H1 (cell line): Measurements from ENCODE around the gene HDDC3. TPM values are rescaled to one million over a fixed set of nuclear protein-coding genes. Genes with fewer than 3 reads are reported as not detected.
A peak's percentile ranks its signal among the peaks of the same experiment; 100 is the strongest.

Source experiments
- ATF2 ChIP-seq: IDR thresholded peaks from 2 replicates; pipeline ENCODE4 v1.6.1; 2012; ENCODE audit warnings: low read length, inconsistent platforms
- ATF3 ChIP-seq: IDR thresholded peaks from 2 replicates; pipeline ENCODE4 v1.6.1; 2011; ENCODE audit warnings: low read depth, mild to moderate bottlenecking, low read length; ENCODE audit not compliant: insufficient read depth
- CHD2 ChIP-seq: IDR thresholded peaks from 2 replicates; pipeline ENCODE4 v1.6.1; 2012; ENCODE audit warnings: low read length, improper control_type of control experiment
- CTBP2 ChIP-seq: IDR thresholded peaks from 2 replicates; pipeline ENCODE4 v1.7.0; 2011; ENCODE audit warnings: borderline replicate concordance, mild to moderate bottlenecking, moderate library complexity, mixed read lengths, low read length; ENCODE audit not compliant: insufficient read depth, insufficient read length
- FOSL1 ChIP-seq: IDR thresholded peaks from 2 replicates; pipeline ENCODE4 v1.6.1; 2011; ENCODE audit warnings: mild to moderate bottlenecking, low read depth, low read length, moderate library complexity; ENCODE audit not compliant: insufficient read depth
- GABPA ChIP-seq: IDR thresholded peaks from 2 replicates; pipeline ENCODE4 v1.6.1; 2011; ENCODE audit warnings: mild to moderate bottlenecking, low read length, moderate library complexity, borderline replicate concordance; ENCODE audit not compliant: insufficient read depth
- HDAC6 ChIP-seq: IDR thresholded peaks from one replicate; pipeline ENCODE4 v1.7.1; 2012; ENCODE audit warnings: low read depth, mild to moderate bottlenecking, inconsistent platforms, low read length, moderate library complexity
- JUN ChIP-seq: IDR thresholded peaks from 2 replicates; pipeline ENCODE4 v1.6.1; 2011; ENCODE audit warnings: low read depth, mild to moderate bottlenecking, improper control_type of control experiment, low read length
- KDM4A ChIP-seq: IDR thresholded peaks from one replicate; pipeline ENCODE4 v1.7.1; 2012; ENCODE audit warnings: low read depth, mild to moderate bottlenecking, moderate library complexity, low read length, inconsistent platforms; ENCODE audit not compliant: severe bottlenecking
- PHF8 ChIP-seq: fragments of 200-600 bp; sonication (generic); conservative IDR thresholded peaks from 2 replicates; pipeline ENCODE4 v1.7.1; 2012; ENCODE audit warnings: low read depth, mild to moderate bottlenecking, inconsistent platforms, low read length, moderate library complexity
- POLR2A ChIP-seq, 2 experiments: IDR thresholded peaks; 1 replicate in 1 of 2; 2 replicates in 1 of 2; pipeline ENCODE4 v1.6.1; 2011; ENCODE audit warnings: low read depth in 2 of 2, low read length in 2 of 2, mild to moderate bottlenecking in 2 of 2; ENCODE audit errors: control extremely low read depth in 1 of 2
- POLR2AphosphoS5 ChIP-seq: IDR thresholded peaks from 2 replicates; pipeline ENCODE4 v1.6.1; 2011; ENCODE audit warnings: low read depth, low read length
- RFX5 ChIP-seq: IDR thresholded peaks from 2 replicates; pipeline ENCODE4 v1.6.1; 2011; ENCODE audit warnings: low read depth, low read length, improper control_type of control experiment, borderline replicate concordance
- SAP30 ChIP-seq: fragments of 300-600 bp; sonication (generic); IDR thresholded peaks from 2 replicates; pipeline ENCODE4 v1.7.1; 2012; ENCODE audit warnings: low read length, moderate library complexity, mild to moderate bottlenecking, inconsistent platforms; ENCODE audit not compliant: insufficient read depth, insufficient replicate concordance
- SIRT6 ChIP-seq: IDR thresholded peaks from one replicate; pipeline ENCODE4 v1.7.1; 2012; ENCODE audit warnings: low read length, inconsistent platforms
- SP1 ChIP-seq: IDR thresholded peaks from 2 replicates; pipeline ENCODE4 v1.6.1; 2011; ENCODE audit warnings: low read depth, low read length
- SP4 ChIP-seq: IDR thresholded peaks from 2 replicates; pipeline ENCODE4 v1.6.1; 2012; ENCODE audit warnings: low read length, inconsistent platforms
- SRF ChIP-seq: IDR thresholded peaks from 2 replicates; pipeline ENCODE4 v1.6.1; 2011; ENCODE audit warnings: mild to moderate bottlenecking, low read depth, low read length, moderate library complexity
- SUZ12 ChIP-seq: fragments of 200-600 bp; sonication (generic); IDR thresholded peaks from 2 replicates; pipeline ENCODE4 v1.6.1; 2012; ENCODE audit warnings: mild to moderate bottlenecking, inconsistent platforms, low read length, moderate library complexity, mixed read lengths
- TCF12 ChIP-seq: IDR thresholded peaks from 2 replicates; pipeline ENCODE4 v1.6.1; 2011; ENCODE audit warnings: low read depth, mild to moderate bottlenecking, low read length
- USF2 ChIP-seq: IDR thresholded peaks from 2 replicates; pipeline ENCODE4 v1.6.1; 2011; ENCODE audit warnings: low read length, improper control_type of control experiment
- polyA plus RNA-seq, 7 experiments: library from polyadenylated mRNA; depleted of rRNA in 3 of 7; stranded (reverse) in 5 of 7; unstranded in 2 of 7; fragments of >200 nt in 5 of 7; fragments of 200-250 nt in 2 of 7; gene quantifications; 1 replicate in 5 of 7; 2 replicates in 1 of 7; 4 replicates in 1 of 7; pipeline versions ENCODE4 v1.2.1 to v1.2.3, GENCODE V29; 2011 to 2013; ENCODE audit warnings: missing spikeins in 2 of 7, mixed read lengths in 2 of 7
- total RNA-seq: library from RNA; stranded (reverse); fragmentation: NEBNext Ultra II Directional; extraction: Animal tissue kit (Norgen Biotek cat#: 25700); gene quantifications from 2 replicates; pipeline ENCODE4 v1.2.1, GENCODE V29; 2021

The HDDC3 gene
- total and polyA plus RNA-seq, 2 of the 8 experiments (the other 6 are each of a cell fraction or from before 2014, with no cell fraction given) = 16.3 to 16.5 TPM

GRCh38 chr15:90903733-90904536 is 28.4 kb downstream of the HDDC3 start (continued):
- 0 out of 2 replicates have a peak, but pooled peaks have one; percentile 60 for TF ChIP-seq GABPA
- no peak for TF ChIP-seq FOSL1
- TF ChIP-seq POLR2A (IDR thresholded peaks at IDR 0.05; ENCODE audit: control extremely low read depth in 1 of 2, low read depth in 2 of 2, low read length in 2 of 2) = no peak; a peak in 1 of 3 replicates
- TF ChIP-seq SIRT6 = no peak
- no peak for TF ChIP-seq POLR2AphosphoS5
- no peak for TF ChIP-seq SRF
- TF ChIP-seq TCF12 = 0 out of 2 replicates have a peak, but pooled peaks have one; percentile 64
- no peak for TF ChIP-seq RFX5
- TF ChIP-seq USF2 = no peak
- TF ChIP-seq SP1 = no peak
- TF ChIP-seq CTBP2 = no peak
- no peak for TF ChIP-seq JUN
- no peak for TF ChIP-seq PHF8
- TF ChIP-seq ATF2 = no peak
- no peak for TF ChIP-seq SP4
- TF ChIP-seq KDM4A = no peak
- no peak for TF ChIP-seq HDAC6
- no peak for TF ChIP-seq CHD2
- no peak for TF ChIP-seq ATF3
- no peak for TF ChIP-seq SAP30
- TF ChIP-seq SUZ12 = no peak
